Measurements from ENCODE around the gene PMEPA1.

The PMEPA1 gene

GRCh38 chr20:57609086-57609841 lies 100.6 kb downstream of the PMEPA1 start:
- DNase-seq (ENCODE audit: low spot score), result no peak

- DNase-seq (ENCODE audit: low spot score), result no peak
These were observed 101.3 kb downstream of the PMEPA1 start for GRCh38 chr20:57608516-57608915.

- no peak for DNase-seq (ENCODE audit: low spot score)
These were observed 103.9 kb downstream of the PMEPA1 start for GRCh38 chr20:57605878-57606277.

- DNase-seq (ENCODE audit: low spot score), result no peak
These were observed 104.8 kb downstream of the PMEPA1 start for GRCh38 chr20:57605045-57605444.

- no peak for DNase-seq (ENCODE audit: low spot score)
These were observed 106.7 kb downstream of the PMEPA1 start for GRCh38 chr20:57603120-57603519.

GRCh38 chr20:57601737-57602136 lies 108.1 kb downstream of the PMEPA1 start:
- DNase-seq (ENCODE audit: low spot score), result no peak

- DNase-seq (ENCODE audit: low spot score), result no peak
These were observed 108.6 kb downstream of the PMEPA1 start for GRCh38 chr20:57601211-57601570.

- no peak for DNase-seq (ENCODE audit: low spot score)
These were observed 109.2 kb downstream of the PMEPA1 start for GRCh38 chr20:57600320-57601210.

GRCh38 chr20:57598491-57598890 lies 111.3 kb downstream of the PMEPA1 start:
- DNase-seq (ENCODE audit: low spot score), result no peak
